ENCODE results near the gene RXRG.

Gene RXRG

GRCh38 chr1:165411396-165411795 lies 33.5 kb downstream of the RXRG start:
- no peak for DNase-seq (ENCODE audit: low read depth in 1 of 2, low spot score in 1 of 2)

DNA sequence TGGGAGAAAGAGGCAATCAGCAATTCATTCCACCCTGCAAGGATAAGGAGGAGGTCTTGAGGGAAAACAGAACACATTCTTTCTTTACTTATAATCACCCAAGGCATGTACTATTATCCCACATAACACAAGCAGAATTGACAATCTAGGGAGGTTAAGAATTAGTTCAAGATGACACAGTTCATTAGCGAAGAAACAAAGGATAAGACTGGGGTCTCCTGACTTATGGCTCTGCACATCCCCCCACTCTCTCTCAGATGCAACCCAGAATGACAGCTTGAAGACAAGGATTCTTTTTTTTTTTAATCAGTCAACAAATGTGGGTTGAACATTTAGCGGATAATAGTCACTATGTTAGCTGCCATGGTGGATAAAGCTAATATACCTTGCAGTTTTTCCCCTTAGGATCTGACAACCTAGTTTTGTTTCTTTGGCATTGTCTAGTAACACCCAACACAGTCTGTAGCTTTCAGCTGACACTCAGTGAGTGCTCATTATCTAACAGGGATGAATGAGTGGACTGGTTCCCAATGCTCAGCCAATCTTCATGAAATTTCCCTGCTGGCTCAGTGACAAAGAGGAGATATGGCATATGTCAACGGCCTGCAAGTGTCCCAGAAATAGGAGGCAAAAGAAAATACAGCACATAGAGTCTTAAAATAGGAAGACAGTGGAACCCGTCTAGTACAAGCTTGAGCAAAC lies 35.1 kb downstream of the RXRG start:
- no peak for DNase-seq (ENCODE audit: low read depth in 1 of 2, low spot score in 1 of 2)

DNA sequence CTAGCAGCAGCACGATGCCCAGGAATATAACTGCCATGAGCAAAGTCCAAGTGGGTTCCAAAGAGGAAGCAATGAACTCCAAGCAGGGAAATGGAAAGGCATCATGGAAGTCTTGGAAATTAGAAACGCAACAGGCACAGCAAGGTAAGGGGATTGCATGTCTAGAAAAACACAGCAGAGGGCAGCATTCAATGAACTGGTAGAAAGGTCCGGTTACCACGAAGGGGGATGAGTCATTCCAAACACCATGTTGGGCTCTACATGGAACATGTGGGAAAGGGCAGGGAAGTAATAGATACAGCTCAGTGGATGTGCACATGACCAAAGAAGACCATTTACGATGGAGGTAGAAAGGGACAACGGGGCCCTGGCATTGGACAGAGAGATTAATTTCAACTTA lies 36.4 kb downstream of the RXRG start:
- DNase-seq (ENCODE audit: low read depth in 1 of 2, low spot score in 1 of 2) = no peak

- DNase-seq (ENCODE audit: low read depth in 1 of 2, low spot score in 1 of 2) = no peak
These were observed 37.5 kb downstream of the RXRG start for GRCh38 chr1:165407398-165407797.

GRCh38 chr1:165403835-165404482 lies 41.0 kb downstream of the RXRG start:
- no peak for DNase-seq (ENCODE audit: low read depth in 1 of 2, low spot score in 1 of 2)

DNA sequence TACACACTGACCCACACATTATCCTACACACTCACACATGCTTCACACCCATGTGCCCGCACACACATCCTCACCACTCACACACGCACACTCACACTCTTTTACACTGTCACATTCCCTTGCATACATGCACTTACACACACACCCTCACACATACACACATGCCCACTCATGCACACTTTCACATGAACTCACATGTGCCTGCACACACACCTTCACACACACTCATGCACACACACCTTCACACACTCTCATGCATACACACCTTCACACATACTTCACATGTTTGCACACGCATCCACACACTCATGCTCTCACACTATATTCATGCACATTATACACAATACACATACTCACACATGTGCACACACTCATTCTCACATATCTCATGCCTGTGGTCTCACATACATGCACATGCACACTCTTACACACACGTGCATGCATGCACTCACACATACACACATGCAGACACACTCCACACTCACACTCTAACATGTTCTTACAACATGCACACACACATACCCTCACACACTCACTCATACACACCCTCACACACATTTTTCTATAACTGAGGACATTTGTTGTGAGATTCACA lies 42.3 kb downstream of the RXRG start:
- no peak for DNase-seq (ENCODE audit: low read depth in 1 of 2, low spot score in 1 of 2)

DNA sequence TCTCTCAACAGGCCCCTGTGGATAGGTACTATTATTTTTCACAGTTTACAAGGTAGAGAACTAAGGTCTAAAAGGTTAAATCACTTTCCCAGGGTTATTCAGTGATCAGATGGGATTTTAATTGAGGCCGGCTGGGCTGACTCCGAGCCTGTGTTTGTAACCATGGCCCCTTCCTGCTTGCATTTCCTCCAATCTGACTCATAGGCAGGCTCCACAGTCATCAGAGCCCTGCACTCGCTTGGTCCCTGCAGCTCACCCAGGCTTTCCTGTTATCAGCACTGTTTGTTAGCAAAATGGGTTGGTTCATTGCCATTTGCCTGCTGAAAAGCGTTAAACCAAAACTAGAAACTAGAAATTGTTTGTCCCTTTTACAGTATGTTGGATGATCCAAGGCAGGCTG lies 47.0 kb downstream of the RXRG start:
- DNase-seq (ENCODE audit: low read depth in 1 of 2, low spot score in 1 of 2) = no peak

GRCh38 chr1:165395901-165396300 lies 49.0 kb downstream of the RXRG start:
- no peak for DNase-seq (ENCODE audit: low read depth in 1 of 2, low spot score in 1 of 2)

- DNase-seq (ENCODE audit: low read depth in 1 of 2, low spot score in 1 of 2) = no peak
These were observed 49.4 kb downstream of the RXRG start for GRCh38 chr1:165395478-165395877.

GRCh38 chr1:165392634-165393571 lies 52.0 kb downstream of the RXRG start:
- peak; percentile 68 to 81 for DNase-seq (ENCODE audit: low read depth in 1 of 2, low spot score in 1 of 2)

GRCh38 chr1:165389609-165390008 lies 55.3 kb downstream of the RXRG start:
- DNase-seq (ENCODE audit: low read depth in 1 of 2, low spot score in 1 of 2) = no peak

- DNase-seq (ENCODE audit: low read depth in 1 of 2, low spot score in 1 of 2) = no peak
These were observed 57.0 kb downstream of the RXRG start for GRCh38 chr1:165387961-165388360.

DNA sequence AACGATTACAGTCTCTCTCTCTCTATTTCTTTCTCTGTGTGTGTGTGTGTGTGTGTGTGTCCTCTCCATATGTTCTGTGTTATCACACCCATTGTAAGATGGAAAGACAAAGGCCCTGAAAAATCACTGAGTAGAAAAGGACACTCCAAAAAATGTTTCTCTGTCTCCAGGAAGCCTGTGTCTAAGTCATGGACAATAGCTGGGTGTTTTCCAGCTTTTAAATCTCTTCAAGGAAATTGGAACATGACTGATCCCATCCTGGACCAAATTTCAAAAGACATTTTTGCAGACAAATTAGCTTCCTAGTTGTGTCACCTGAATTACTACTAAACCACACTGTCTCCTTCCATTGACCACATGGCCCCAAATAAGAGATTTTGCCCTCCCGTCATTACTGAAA lies 57.4 kb downstream of the RXRG start:
- no peak for DNase-seq (ENCODE audit: low read depth in 1 of 2, low spot score in 1 of 2)

GRCh38 chr1:165383599-165384405 lies 61.1 kb downstream of the RXRG start:
- DNase-seq (ENCODE audit: low read depth in 1 of 2, low spot score in 1 of 2) = no peak

GRCh38 chr1:165383067-165383466 lies 61.9 kb downstream of the RXRG start:
- DNase-seq (ENCODE audit: low read depth in 1 of 2, low spot score in 1 of 2) = no peak

DNA sequence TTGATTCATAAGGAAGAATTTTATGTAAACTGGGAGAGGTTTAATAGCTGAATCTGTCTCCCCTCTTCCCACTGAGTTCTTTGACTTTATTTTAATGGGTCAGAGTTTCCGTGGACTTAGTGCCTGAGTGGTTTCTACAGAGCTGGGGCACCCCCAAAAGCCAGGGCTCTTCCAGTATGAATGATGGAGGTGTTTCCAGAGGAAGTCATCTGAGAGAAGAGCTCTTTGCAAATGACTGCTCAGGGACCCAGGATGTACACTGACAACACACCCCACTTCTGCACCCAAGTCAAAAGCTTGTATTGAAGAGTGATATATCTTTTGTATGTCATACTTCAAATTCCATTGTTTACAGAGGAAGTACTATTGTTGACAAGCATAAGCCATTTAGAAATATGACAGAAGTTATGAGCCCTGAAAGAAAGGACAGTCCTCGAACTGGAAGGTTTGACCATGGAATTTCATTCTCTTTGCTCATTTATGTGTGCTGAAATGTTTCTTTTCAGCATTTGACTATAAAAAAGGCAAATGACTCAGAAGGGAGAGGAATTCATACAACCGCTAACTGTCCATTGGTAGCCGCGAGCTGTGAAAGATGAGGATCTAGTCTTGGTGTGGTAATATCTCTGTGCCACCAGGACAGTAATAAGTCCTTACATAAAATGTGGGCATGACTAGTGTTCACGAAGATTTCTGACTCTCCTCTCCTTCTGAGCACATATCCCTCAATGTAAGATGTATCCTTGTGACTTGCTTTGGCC lies 63.0 kb downstream of the RXRG start:
- DNase-seq (ENCODE audit: low read depth in 1 of 2, low spot score in 1 of 2) = no peak

- no peak for DNase-seq (ENCODE audit: low read depth in 1 of 2, low spot score in 1 of 2)
These were observed 68.1 kb downstream of the RXRG start for GRCh38 chr1:165376811-165377311.

- DNase-seq (ENCODE audit: low read depth in 1 of 2, low spot score in 1 of 2) = peak in 1 of 2 donors; percentile 13
These were observed 68.7 kb downstream of the RXRG start for GRCh38 chr1:165376041-165376810.

- DNase-seq (ENCODE audit: low read depth in 1 of 2, low spot score in 1 of 2) = no peak
These were observed 69.3 kb downstream of the RXRG start for GRCh38 chr1:165375623-165376022.

Data from stimulated activated CD4-positive, alpha-beta T cell treated with anti-CD3 and anti-CD28 coated beads, Interleukin-15, amount 100 ng/mL, for 1 hour (primary cell).